RWPE2 (cell line): ENCODE results near the gene DRGX.

Experiments used
- ATAC-seq: fragments of 200-7000 bp; cut with Tn5 transposase; 3 replicates; pipeline ENCODE4 v1.9.1; 2021; ENCODE audit warnings: low read depth
- DNase-seq: peaks from one replicate; pipeline ENCODE4 v3.0.0-alpha.2; 2020; ENCODE audit warnings: low spot score
- H3K27ac ChIP-seq: fragments of 450-650 bp; 2 replicates; pipeline ENCODE4 v1.5.1; 2017; ENCODE audit warnings: mild to moderate bottlenecking; ENCODE audit not compliant: poor library complexity, severe bottlenecking
- H3K27me3 ChIP-seq: fragments of 250-450 bp; sonication (Bioruptor Pico); 2 replicates; pipeline ENCODE4 v1.5.1; 2021; ENCODE audit warnings: mild to moderate bottlenecking, moderate library complexity; ENCODE audit not compliant: insufficient read depth, poor library complexity, severe bottlenecking
- H3K36me3 ChIP-seq: fragments of 250-450 bp; sonication (Bioruptor Pico); 2 replicates; pipeline ENCODE4 v1.5.1; 2020; ENCODE audit warnings: low read depth, mild to moderate bottlenecking, moderate library complexity
- H3K4me1 ChIP-seq: fragments of 250-450 bp; sonication (Bioruptor Pico); 2 replicates; pipeline ENCODE4 v1.5.1; 2021; ENCODE audit warnings: mild to moderate bottlenecking, moderate library complexity; ENCODE audit not compliant: insufficient read depth, poor library complexity, severe bottlenecking
- H3K4me3 ChIP-seq: fragments of 250-450 bp; sonication (Bioruptor Pico); 2 replicates; pipeline ENCODE4 v1.5.1; 2021; ENCODE audit warnings: mild to moderate bottlenecking, moderate library complexity; ENCODE audit not compliant: severe bottlenecking
- H3K9me3 ChIP-seq: fragments of 250-450 bp; sonication (Bioruptor Pico); 2 replicates; pipeline ENCODE4 v1.5.1; 2021; ENCODE audit warnings: mild to moderate bottlenecking, moderate library complexity; ENCODE audit not compliant: severe bottlenecking
- TF ChIP-seq, protein P1 (sequence below): fragments of 450-650 bp; IDR thresholded peaks from one replicate; pipeline ENCODE4 v1.5.1; 2017; ENCODE audit warnings: mild to moderate bottlenecking, moderate library complexity; ENCODE audit not compliant: poor library complexity, severe bottlenecking

The DRGX gene

DNA sequence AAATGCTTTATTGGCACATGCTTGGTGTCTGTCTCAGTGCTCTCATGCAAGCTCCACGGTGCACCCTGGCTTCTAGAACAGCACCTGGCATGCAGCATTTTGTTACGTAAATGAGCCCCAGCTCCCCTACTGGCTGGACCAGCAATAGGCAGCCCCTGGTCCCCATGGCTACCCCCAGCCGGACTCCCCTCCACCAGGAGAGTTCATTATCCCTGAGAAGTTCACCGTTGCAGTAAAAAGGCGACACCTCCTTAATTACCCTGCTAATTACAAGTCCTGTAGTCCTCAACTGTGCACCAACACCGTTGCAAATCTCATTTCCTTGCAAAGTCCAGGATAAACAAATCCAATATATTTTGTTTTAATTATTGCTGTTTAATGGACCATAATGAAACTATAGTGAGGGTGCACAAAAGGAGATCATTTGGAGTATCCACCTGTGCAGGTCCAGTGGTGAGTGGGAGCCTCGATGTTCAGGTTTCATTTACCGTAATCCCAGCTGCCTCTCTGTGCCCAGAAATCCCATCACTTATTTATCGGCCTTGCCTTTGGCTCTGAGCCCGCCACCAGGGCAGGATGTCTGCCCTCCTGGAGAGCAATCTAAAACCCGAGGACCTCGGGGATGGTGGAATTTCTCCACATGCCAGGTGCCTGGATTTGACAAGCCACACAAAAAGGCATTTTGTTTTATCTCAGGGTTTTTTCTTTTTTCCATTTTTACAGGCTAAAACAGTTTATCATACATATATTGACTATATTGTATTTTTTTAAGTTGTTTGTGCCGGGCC is 12.8 kb upstream of the DRGX start:
- no peak overlapping the region for H3K4me3 ChIP-seq
- no peak overlapping the region for H3K27ac ChIP-seq
- peaks cover 12% of the 10 kb centered on the region for H3K27me3 ChIP-seq
- no peak for DNase-seq
- no peaks in the 10 kb centered on the region for H3K9me3 ChIP-seq
- TF ChIP-seq, protein P1, sequence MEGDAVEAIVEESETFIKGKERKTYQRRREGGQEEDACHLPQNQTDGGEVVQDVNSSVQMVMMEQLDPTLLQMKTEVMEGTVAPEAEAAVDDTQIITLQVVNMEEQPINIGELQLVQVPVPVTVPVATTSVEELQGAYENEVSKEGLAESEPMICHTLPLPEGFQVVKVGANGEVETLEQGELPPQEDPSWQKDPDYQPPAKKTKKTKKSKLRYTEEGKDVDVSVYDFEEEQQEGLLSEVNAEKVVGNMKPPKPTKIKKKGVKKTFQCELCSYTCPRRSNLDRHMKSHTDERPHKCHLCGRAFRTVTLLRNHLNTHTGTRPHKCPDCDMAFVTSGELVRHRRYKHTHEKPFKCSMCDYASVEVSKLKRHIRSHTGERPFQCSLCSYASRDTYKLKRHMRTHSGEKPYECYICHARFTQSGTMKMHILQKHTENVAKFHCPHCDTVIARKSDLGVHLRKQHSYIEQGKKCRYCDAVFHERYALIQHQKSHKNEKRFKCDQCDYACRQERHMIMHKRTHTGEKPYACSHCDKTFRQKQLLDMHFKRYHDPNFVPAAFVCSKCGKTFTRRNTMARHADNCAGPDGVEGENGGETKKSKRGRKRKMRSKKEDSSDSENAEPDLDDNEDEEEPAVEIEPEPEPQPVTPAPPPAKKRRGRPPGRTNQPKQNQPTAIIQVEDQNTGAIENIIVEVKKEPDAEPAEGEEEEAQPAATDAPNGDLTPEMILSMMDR: no peak
- no peaks in the 10 kb centered on the region for H3K36me3 ChIP-seq
- no peak for ATAC-seq
- no peaks in the 10 kb centered on the region for H3K4me1 ChIP-seq

DNA sequence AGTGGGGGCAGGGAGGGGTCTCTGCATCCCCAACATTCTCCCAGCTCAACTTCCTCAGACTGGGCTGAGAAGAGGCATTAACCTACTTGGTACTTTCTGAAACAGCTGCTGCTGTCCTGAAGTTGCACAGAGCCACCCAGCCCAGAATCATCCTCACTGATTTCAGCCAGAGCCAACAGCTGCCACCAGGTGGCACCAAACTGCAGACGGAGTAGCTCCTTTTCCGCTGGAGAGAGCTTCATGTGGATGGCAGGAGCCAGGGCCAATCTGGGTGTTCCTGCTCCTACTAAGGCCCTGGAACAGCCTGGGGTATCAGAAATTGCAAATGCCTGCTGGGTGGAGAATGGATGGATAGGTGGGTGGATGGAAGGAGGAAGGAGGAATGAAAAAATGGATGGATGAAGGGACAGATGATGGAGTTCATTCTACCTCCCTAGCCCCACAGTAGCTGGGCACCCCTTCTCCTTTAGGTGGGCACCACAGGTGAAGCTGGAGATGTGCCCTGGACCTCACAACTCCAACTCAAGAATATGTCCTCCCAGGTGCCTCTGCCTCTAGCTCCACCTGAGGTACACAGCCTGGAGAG is 11.8 kb upstream of the DRGX start:
- ATAC-seq (peak; percentile 86), DNase-seq (no peak)
- Histone ChIP-seq H3K36me3 (no peaks in the 10 kb centered on the region), H3K9me3 (no peaks in the 10 kb centered on the region), H3K4me1 (no peaks in the 10 kb centered on the region), H3K27ac (no peak overlapping the region), H3K4me3 (no peak overlapping the region), H3K27me3 (peaks cover 12% of the 10 kb centered on the region)
- TF ChIP-seq, protein P1: peak; percentile 87

DNA sequence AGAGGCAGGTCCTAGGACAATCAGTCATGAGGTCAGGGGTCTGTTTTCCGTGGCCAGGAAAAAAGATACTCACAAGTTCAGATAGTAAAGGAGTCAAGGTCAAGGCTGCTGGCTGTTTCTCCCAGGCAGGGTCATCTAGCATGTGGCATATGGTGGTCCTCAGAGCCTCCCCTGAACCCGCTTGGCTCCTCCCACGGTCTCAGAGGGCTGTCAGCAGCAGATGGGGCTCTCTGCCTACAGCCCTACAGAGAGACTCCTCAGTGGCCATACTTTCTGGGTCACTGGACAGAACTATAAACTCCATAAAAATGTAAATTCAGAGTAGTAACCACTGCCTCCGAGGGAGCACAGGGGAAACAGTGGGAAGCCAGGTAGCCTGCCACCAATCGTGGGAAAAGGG is 11.3 kb upstream of the DRGX start:
- H3K9me3 ChIP-seq: no peaks in the 10 kb centered on the region
- ATAC-seq: no peak

DNA sequence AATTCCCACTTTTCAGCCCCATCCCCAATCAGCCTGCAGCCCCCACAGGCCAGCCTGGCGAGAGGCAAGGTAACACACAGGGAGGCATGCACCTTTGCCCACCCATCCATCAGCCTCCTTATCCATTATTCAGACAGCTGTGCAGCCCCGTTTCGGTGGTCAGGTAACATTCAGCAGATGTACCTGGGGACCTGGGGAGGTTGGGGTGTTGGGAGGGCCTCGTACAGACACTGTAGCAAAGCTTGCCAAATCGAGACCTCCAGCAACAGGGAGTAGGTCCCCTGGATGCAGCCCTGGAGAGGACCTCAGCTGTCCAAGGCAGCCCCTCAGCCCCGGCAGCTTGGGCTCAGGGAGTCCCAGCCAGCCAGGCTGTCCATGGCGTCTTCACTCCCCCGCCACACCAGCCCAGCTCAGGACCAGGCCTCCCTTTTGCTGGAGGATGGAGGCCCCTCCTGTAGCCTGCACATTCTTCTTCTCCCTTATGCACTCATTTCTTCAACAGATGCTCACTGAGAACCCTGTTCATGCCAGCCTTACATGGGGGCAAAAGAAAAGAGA is 8.5 kb upstream of the DRGX start:
- Histone ChIP-seq H3K27me3 (peaks cover 39% of the 10 kb centered on the region), H3K4me1 (no peaks in the 10 kb centered on the region), H3K9me3 (no peaks in the 10 kb centered on the region), H3K4me3 (no peak overlapping the region), H3K27ac (no peak overlapping the region), H3K36me3 (no peaks in the 10 kb centered on the region)
- ATAC-seq (no peak), DNase-seq (no peak)
- TF ChIP-seq, protein P1: no peak

More for the DNA sequence above, 11.3 kb upstream of the DRGX start:
- Histone ChIP-seq H3K27me3 (peaks cover 17% of the 10 kb centered on the region), H3K4me1 (no peaks in the 10 kb centered on the region), H3K36me3 (no peaks in the 10 kb centered on the region), H3K27ac (no peak overlapping the region), H3K4me3 (no peak overlapping the region)
- DNase-seq: no peak
- TF ChIP-seq, protein P1: no peak
